GM19351 (cell line): ENCODE data around the gene FNIP2.
"Not testable (repeated sequence)": the region's sequence is repeated elsewhere in the genome, so short reads cannot be mapped to it uniquely, and the experiment has no call there.

ENCODE experiments used
- ATAC-seq: cut with Tn5 transposase; IDR thresholded peaks from one replicate; pipeline ENCODE4 v1.9.1; 2021; ENCODE audit warnings: mild to moderate bottlenecking, moderate library complexity; ENCODE audit not compliant: unreplicated experiment

Gene FNIP2

GRCh38 chr4:158789853-158790252 lies 21.0 kb downstream of the FNIP2 start:
- ATAC-seq: no peak

- no peak for ATAC-seq
Observed at GRCh38 chr4:158793021-158793420, 24.2 kb downstream of the FNIP2 start.

- not testable (repeated sequence) for ATAC-seq
Observed at GRCh38 chr4:158793430-158793829, 24.6 kb downstream of the FNIP2 start.

- ATAC-seq: no peak
Observed at GRCh38 chr4:158796370-158797140, 27.7 kb downstream of the FNIP2 start.

GRCh38 chr4:158798062-158798461 lies 29.2 kb downstream of the FNIP2 start:
- ATAC-seq: no peak

GRCh38 chr4:158799013-158799770 lies 30.4 kb downstream of the FNIP2 start:
- no peak for ATAC-seq

GRCh38 chr4:158799856-158800255 lies 31.0 kb downstream of the FNIP2 start:
- ATAC-seq: no peak

GRCh38 chr4:158801066-158801465 lies 32.2 kb downstream of the FNIP2 start:
- no peak for ATAC-seq

GRCh38 chr4:158801677-158802076 lies 32.9 kb downstream of the FNIP2 start:
- no peak for ATAC-seq

- no peak for ATAC-seq
Observed at GRCh38 chr4:158802914-158803313, 34.1 kb downstream of the FNIP2 start.

GRCh38 chr4:158805635-158806471 lies 37.0 kb downstream of the FNIP2 start:
- ATAC-seq: no peak

GRCh38 chr4:158807691-158808090 lies 38.9 kb downstream of the FNIP2 start:
- no peak for ATAC-seq

- ATAC-seq: no peak
Observed at GRCh38 chr4:158808399-158808798, 39.6 kb downstream of the FNIP2 start.

- peak; percentile 1 for ATAC-seq
Observed at GRCh38 chr4:158809208-158809607, 40.4 kb downstream of the FNIP2 start.

- peak; percentile 87 for ATAC-seq
Observed at GRCh38 chr4:158809611-158810486, 41.0 kb downstream of the FNIP2 start.

GRCh38 chr4:158810487-158811215 lies 41.8 kb downstream of the FNIP2 start:
- no peak for ATAC-seq

GRCh38 chr4:158811216-158811540 lies 42.4 kb downstream of the FNIP2 start:
- no peak for ATAC-seq

GRCh38 chr4:158811704-158812103 lies 42.9 kb downstream of the FNIP2 start:
- ATAC-seq: no peak

- ATAC-seq: no peak
Observed at GRCh38 chr4:158812133-158812532, 43.3 kb downstream of the FNIP2 start.

- no peak for ATAC-seq
Observed at GRCh38 chr4:158812543-158812942, 43.7 kb downstream of the FNIP2 start.
